AG09309 (cell line): ENCODE data around the gene PACS1.

Experiments used
- DNase-seq: peaks from one replicate; pipeline ENCODE4 v3.0.0-alpha.2; 2010; ENCODE audit warnings: low read depth
- H3K4me3 ChIP-seq: 2 replicates; pipeline ENCODE4 v1.5.1; 2011; ENCODE audit warnings: mild to moderate bottlenecking, low read depth, low read length, moderate library complexity; ENCODE audit not compliant: control insufficient read depth
- CTCF ChIP-seq: IDR thresholded peaks from 2 replicates; pipeline ENCODE4 v1.5.1; 2011; ENCODE audit warnings: mild to moderate bottlenecking, low read depth, low read length, inconsistent platforms; ENCODE audit not compliant: insufficient read depth, control insufficient read depth; ENCODE audit errors: missing control alignments

PACS1 gene

GRCh38 chr11:66220566-66220935, 150.5 kb downstream of the PACS1 start:
- TF ChIP-seq CTCF, result no peak
- no peak for DNase-seq
- H3K4me3 ChIP-seq, result no peak overlapping the region

- no peak overlapping the region for H3K4me3 ChIP-seq
- no peak for DNase-seq
- TF ChIP-seq CTCF, result no peak
These were observed 150.9 kb downstream of the PACS1 start for GRCh38 chr11:66221012-66221411.

- DNase-seq, result no peak
- no peak overlapping the region for H3K4me3 ChIP-seq
- no peak for TF ChIP-seq CTCF
These were observed 151.7 kb downstream of the PACS1 start for GRCh38 chr11:66221726-66222236.

- no peak overlapping the region for H3K4me3 ChIP-seq
- peak; percentile 100 for TF ChIP-seq CTCF
- peak; percentile 62 for DNase-seq
These were observed 152.5 kb downstream of the PACS1 start for GRCh38 chr11:66222358-66223149.

GRCh38 chr11:66224226-66224855, 154.3 kb downstream of the PACS1 start:
- DNase-seq, result no peak
- no peak overlapping the region for H3K4me3 ChIP-seq
- no peak for TF ChIP-seq CTCF

GRCh38 chr11:66225066-66225465, 155.0 kb downstream of the PACS1 start:
- no peak overlapping the region for H3K4me3 ChIP-seq
- TF ChIP-seq CTCF, result no peak
- DNase-seq, result no peak
